Renal pelvis (tissue), 3 donors: Measurements from ENCODE around the gene TRMT112. TPM values are rescaled to one million over a fixed set of nuclear protein-coding genes. Genes with fewer than 3 reads are reported as not detected.

ENCODE experiments used
- polyA plus RNA-seq, 3 donors: library from polyadenylated mRNA; unstranded; fragments of 120-200 nt; gene quantifications; one replicate each; pipeline ENCODE4 v1.2.1, GENCODE V29; 2013; ENCODE audit not compliant: insufficient read length in 3 of 3

TRMT112 gene
- polyA plus RNA-seq, 3 donors, result 242 to 262 (median 252) TPM

Other genes starting within 250 kb of the TRMT112 start
- gene MACROD1, start 151.4 kb downstream of the TRMT112 start, polyA plus RNA-seq, result 10 to 100 TPM; 15.2 to 18.9 (median 16.1) TPM
- gene STIP1, start 131.4 kb downstream of the TRMT112 start, polyA plus RNA-seq, result 100 to 1,000 TPM; 165 to 203 (median 189) TPM
- 1 to 10 TPM; 4.7 to 7.5 (median 5.9) TPM for gene FERMT3, start 110.8 kb downstream of the TRMT112 start, polyA plus RNA-seq
- gene TRPT1, start 91.4 kb downstream of the TRMT112 start, polyA plus RNA-seq, result 10 to 100 TPM; 50.9 to 53.4 (median 51.8) TPM
- gene NUDT22, start 91.3 kb downstream of the TRMT112 start, polyA plus RNA-seq, result 10 to 100 TPM; 27.9 to 34.4 (median 30.1) TPM
- gene DNAJC4, start 87.0 kb downstream of the TRMT112 start, polyA plus RNA-seq, result 10 to 100 TPM; 63.7 to 79.3 (median 69.9) TPM
- gene VEGFB, start 83.0 kb downstream of the TRMT112 start, polyA plus RNA-seq, result 100 to 1,000 TPM in 1 of 3 donors, 10 to 100 TPM in 2; 92.3 to 102 (median 92.6) TPM
- gene FKBP2, start 76.5 kb downstream of the TRMT112 start, polyA plus RNA-seq, result 100 to 1,000 TPM in 2 of 3 donors, 10 to 100 TPM in 1; 98.7 to 122 (median 101) TPM
- gene PPP1R14B, start 70.6 kb downstream of the TRMT112 start, polyA plus RNA-seq, result 10 to 100 TPM; 66.6 to 98.3 (median 90.5) TPM
- gene PLCB3, start 66.0 kb downstream of the TRMT112 start, polyA plus RNA-seq, result 10 to 100 TPM; 13.7 to 17.7 (median 15.8) TPM
- gene BAD, start 32.9 kb downstream of the TRMT112 start, polyA plus RNA-seq, result 10 to 100 TPM; 51.8 to 67.3 (median 61.2) TPM
- gene GPR137, start 31.7 kb downstream of the TRMT112 start, polyA plus RNA-seq, result 10 to 100 TPM; 44.0 to 46.2 (median 45.3) TPM
- gene KCNK4, start 26.3 kb downstream of the TRMT112 start, polyA plus RNA-seq, result under 1 TPM in 1 of 3 donors, not detected in 2; 0.06 TPM
- gene CATSPERZ, start 17.2 kb downstream of the TRMT112 start, polyA plus RNA-seq, result not detected
- gene ESRRA, start 12.0 kb downstream of the TRMT112 start, polyA plus RNA-seq, result 10 to 100 TPM; 27.9 to 34.5 (median 30.8) TPM
- 100 to 1,000 TPM; 205 to 244 (median 225) TPM for gene PRDX5, start 562 bp upstream of the TRMT112 start, polyA plus RNA-seq
- 1 to 10 TPM; 3.2 to 4.0 (median 3.4) TPM for gene CCDC88B, start 22.6 kb upstream of the TRMT112 start, polyA plus RNA-seq
- gene RPS6KA4, start 41.6 kb upstream of the TRMT112 start, polyA plus RNA-seq, result 10 to 100 TPM; 13.2 to 15.7 (median 14.7) TPM
- gene SLC22A11, start 238.4 kb upstream of the TRMT112 start, polyA plus RNA-seq, result 10 to 100 TPM; 27.7 to 38.9 (median 30.9) TPM